Measurements from ENCODE around the gene LRRC15. TPM values are rescaled to one million over a fixed set of nuclear protein-coding genes. Genes with fewer than 3 reads are reported as not detected.

The LRRC15 gene
- total and polyA plus RNA-seq, 8 donors = 0.03 to 6.2 (median 0.16) TPM

DNA sequence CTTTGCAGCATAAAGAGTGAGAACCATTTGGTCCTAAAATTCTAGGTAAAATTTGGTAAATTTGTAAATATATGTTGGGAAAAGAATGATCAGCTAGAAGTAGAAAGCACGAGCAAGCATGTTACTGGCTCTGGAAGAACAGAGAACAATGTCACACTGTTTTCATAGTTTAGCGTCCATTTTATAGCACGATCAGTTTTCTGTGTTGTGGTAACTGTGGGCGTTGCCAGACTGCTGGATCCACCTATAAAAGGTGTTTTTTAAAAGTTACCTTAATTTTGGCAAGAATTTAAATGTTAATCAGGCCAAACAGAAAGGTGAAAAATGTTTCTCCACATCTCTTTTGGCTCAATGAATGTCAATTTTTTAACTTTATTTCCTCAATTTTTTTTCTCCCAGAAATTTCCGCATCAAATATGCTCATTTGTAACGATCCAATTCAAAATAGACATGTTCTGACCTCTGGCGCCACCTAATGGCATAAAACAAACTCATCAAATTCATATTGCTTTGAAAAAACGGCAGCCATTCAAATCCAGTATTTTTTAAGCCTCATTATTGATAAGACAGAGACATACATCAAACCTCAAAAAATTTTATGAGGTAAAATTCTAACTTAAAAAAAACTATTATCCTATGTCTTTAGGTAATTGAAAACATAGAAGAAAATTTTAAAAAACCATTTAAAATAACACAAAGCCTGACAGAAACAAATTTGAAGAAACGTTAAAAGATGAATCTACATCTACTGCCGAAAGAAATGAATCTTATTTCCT lies 35.0 kb upstream of the LRRC15 start:
- no peak overlapping the region for H3K4me3 ChIP-seq
- no peak overlapping the region for H3K27ac ChIP-seq
- peaks cover 0 to 5% of the 10 kb centered on the region in 2 donors for H3K27me3 ChIP-seq
- no peaks in the 10 kb centered on the region for H3K4me1 ChIP-seq
- intact Hi-C loops (cut with DNase I) = no loop called here
- TF ChIP-seq, protein P1, sequence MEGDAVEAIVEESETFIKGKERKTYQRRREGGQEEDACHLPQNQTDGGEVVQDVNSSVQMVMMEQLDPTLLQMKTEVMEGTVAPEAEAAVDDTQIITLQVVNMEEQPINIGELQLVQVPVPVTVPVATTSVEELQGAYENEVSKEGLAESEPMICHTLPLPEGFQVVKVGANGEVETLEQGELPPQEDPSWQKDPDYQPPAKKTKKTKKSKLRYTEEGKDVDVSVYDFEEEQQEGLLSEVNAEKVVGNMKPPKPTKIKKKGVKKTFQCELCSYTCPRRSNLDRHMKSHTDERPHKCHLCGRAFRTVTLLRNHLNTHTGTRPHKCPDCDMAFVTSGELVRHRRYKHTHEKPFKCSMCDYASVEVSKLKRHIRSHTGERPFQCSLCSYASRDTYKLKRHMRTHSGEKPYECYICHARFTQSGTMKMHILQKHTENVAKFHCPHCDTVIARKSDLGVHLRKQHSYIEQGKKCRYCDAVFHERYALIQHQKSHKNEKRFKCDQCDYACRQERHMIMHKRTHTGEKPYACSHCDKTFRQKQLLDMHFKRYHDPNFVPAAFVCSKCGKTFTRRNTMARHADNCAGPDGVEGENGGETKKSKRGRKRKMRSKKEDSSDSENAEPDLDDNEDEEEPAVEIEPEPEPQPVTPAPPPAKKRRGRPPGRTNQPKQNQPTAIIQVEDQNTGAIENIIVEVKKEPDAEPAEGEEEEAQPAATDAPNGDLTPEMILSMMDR (IDR thresholded peaks at IDR 0.05) = peak; percentile 50 to 64
- peaks cover 0 to 51% of the 10 kb centered on the region in 2 donors for H3K36me3 ChIP-seq
- peak; percentile 66 for ATAC-seq
- peak in 2 of 4 donors; percentile 40 to 63 for DNase-seq
- no peaks in the 10 kb centered on the region for H3K9me3 ChIP-seq

DNA sequence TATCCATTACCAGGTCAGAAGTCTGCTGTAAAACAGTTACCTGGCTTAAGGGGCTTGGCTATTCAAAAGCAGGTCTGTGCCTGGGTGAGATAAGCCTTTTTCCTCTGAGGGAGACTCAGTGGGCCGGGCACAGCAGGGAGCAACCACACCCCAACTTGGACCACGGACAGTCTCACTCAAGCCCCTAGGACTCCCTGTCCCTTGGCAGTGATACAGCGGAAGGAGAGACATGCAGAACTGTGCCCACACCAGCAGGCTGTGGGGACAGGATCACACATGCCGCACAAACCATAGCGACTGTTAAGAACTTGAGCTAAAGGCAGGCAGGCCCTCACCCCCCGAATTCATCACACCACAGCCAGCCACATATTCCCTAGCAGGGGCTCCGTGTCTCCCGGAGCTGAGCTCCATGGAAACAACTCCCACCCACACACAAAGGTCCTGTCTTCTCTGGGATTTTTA lies 32.4 kb upstream of the LRRC15 start:
- peaks cover 15 to 32% of the 10 kb centered on the region in 2 donors for H3K27me3 ChIP-seq
- intact Hi-C loops (cut with DNase I) = no loop called here

DNA sequence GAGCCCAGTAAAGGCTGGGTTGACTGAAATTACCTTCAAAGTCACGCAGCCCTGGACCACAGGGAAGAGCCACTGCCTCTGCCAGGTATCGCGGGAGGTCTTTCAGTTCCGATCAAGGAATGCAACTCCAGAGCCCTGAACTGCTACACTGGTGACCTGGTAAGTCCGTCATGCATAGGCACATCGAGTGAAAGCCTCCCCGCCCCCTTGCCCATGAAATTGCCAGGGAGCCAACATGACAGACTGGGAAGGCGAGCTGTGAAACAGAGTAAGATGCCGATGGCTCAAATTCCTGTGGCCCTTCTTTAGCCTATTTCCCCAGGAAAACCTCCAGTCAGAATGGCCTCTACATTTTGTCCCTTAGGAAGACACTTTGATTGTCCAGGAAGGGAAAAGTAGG lies 31.8 kb upstream of the LRRC15 start:
- no peak for DNase-seq
- TF ChIP-seq, protein P1 (IDR thresholded peaks at IDR 0.05) = no peak
- Histone ChIP-seq H3K9me3 (no peaks in the 10 kb centered on the region), H3K4me3 (no peak overlapping the region), H3K27me3 (peaks cover 19 to 37% of the 10 kb centered on the region in 2 donors), H3K27ac (no peak overlapping the region), H3K36me3 (peaks cover 0 to 26% of the 10 kb centered on the region in 2 donors), H3K4me1 (peaks cover 6 to 22% of the 10 kb centered on the region in 2 donors)
- intact Hi-C loops (cut with DNase I) = no loop called here
- no peak for ATAC-seq

More for the DNA sequence above, 32.4 kb upstream of the LRRC15 start:
- Histone ChIP-seq H3K36me3 (peaks cover 0 to 26% of the 10 kb centered on the region in 2 donors), H3K9me3 (no peaks in the 10 kb centered on the region), H3K27ac (no peak overlapping the region), H3K4me3 (no peak overlapping the region), H3K4me1 (peaks cover 6 to 16% of the 10 kb centered on the region in 2 donors)
- no peak for ATAC-seq
- TF ChIP-seq, protein P1 (IDR thresholded peaks at IDR 0.05) = no peak
- peak in 1 of 4 donors; percentile 24 for DNase-seq

DNA sequence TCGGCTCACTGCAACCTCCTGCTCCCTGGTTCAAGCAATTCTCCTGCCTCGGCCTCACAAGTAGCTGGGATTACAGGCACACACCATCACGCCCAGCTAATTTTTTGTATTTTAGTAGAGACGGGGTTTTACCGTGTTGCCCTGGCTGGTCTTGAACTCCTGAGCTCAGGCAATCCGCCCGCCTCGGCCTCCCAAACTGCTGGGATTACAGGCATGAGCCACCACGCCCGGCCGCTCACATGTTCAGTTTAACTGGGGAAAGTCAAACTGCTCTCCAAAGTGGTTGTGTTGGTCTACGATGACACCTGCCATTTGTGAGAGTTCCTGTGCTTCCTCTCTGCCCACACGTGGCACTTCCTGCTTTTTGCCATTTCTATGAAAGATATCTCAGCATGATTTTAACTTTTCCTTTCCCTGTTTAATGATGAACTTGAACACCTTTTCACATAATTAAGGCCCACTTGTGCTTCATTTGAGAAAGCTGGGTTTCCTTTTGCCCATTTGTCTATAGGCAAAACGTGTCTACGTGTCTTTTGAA lies 30.4 kb upstream of the LRRC15 start:
- Histone ChIP-seq H3K27me3 (peaks cover 19 to 51% of the 10 kb centered on the region in 2 donors), H3K27ac (no peak overlapping the region), H3K4me1 (peaks cover 6 to 23% of the 10 kb centered on the region in 2 donors), H3K36me3 (peaks cover 0 to 13% of the 10 kb centered on the region in 2 donors), H3K9me3 (no peaks in the 10 kb centered on the region), H3K4me3 (no peak overlapping the region)
- ATAC-seq (no peak), DNase-seq (no peak)
- intact Hi-C loops (cut with DNase I) = loop anchor here in 1 of 2 donors (5.0 kb wide), 1 partner anchor 58 kb away; no protein-coding TSS in a partner anchor
- TF ChIP-seq, protein P1 (IDR thresholded peaks at IDR 0.05) = no peak

DNA sequence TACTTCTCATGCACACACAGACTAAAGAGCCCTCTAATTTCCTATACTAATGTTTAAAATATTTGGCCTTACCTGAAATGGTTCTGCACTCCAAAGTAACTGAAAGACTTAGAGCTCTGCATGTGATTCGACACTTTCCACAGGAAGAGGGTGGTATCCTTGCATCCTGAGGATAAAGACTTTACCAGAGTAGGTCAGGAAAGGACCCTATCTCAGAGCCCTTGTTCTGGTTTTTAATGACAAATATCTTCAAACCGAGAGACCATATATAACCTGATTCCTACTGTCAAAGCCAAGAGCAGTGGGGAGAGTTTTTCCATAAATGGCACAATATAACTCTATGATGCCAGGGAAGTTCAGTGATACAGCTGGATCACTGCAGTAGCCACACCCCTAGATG lies 29.6 kb upstream of the LRRC15 start, which contains the start of gene GP5:
Gene GP5 (minus strand): TSS at position 101 of the 400 bp plus-strand sequence. CDS start 984 bp downstream, outside the sequence.
- intact Hi-C loops (cut with DNase I) = loop anchor here in 1 of 2 donors (5.0 kb wide), 1 partner anchor 57 kb away; no protein-coding TSS in a partner anchor
- DNase-seq (no peak), ATAC-seq (no peak)
- no peak within 1 kb of the TSS for H3K4me3 ChIP-seq
- H3K4me1 ChIP-seq = peaks cover 6 to 23% of the 10 kb centered on the region in 2 donors
- no peaks in the 10 kb centered on the region for H3K9me3 ChIP-seq
- peaks cover 19 to 59% of the 10 kb centered on the region in 2 donors for H3K27me3 ChIP-seq
- H3K27ac ChIP-seq = no peak within 1 kb of the TSS
- TF ChIP-seq, protein P1 (IDR thresholded peaks at IDR 0.05) = no peak
- H3K36me3 ChIP-seq = peaks cover 0 to 7% of the 10 kb centered on the region in 2 donors
